Endometrial microvascular endothelial cells (primary cell): ENCODE data around the gene KCNG2. TPM values are rescaled to one million over a fixed set of nuclear protein-coding genes. Genes with fewer than 3 reads are reported as not detected.

ENCODE experiments used
- in situ Hi-C: cut with HindIII; loops from 2 replicates; pipeline ENCODE4 v1.10.0; 2017; ENCODE audit warnings: low sequenced_read_pairs, low pct_unique_long_range_greater_than_20kb; ENCODE audit errors: inconsistent ontology term
- total RNA-seq: library from RNA; depleted of rRNA; stranded (reverse); fragments of >200 nt; gene quantifications from one replicate; pipeline ENCODE4 v1.2.3, GENCODE V29; 2015; ENCODE audit errors: inconsistent ontology term

KCNG2 gene
- total RNA-seq, 1 donor from 2014 or later = not detected

- in situ Hi-C loops = no loop called here
These were observed 92.9 kb downstream of the KCNG2 start for GRCh38 chr18:79890674-79891073.

DNA sequence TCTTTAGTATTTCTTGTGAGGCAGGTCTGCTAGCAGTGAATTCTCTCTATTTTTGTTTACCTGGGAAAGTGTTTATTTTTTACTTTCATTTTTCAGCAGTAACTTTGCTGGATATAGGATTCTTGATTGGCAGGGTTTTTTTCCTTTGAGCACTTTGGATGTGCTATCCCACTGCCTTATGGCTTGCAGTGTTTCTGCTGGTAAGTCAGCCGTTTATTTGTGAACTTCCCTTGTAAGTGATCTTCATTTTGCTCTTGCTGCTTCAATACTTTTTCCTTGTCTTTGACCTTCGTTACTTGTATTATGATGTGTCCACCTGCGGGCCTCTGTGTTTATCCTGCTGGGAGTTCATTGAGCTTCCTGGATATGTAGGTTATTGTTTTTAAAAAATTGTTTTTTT, 99.0 kb downstream of the KCNG2 start:
- in situ Hi-C loops = no loop called here

- in situ Hi-C loops = no loop called here
These were observed 100.3 kb downstream of the KCNG2 start for GRCh38 chr18:79897940-79898625.

GRCh38 chr18:79898952-79899608, 101.3 kb downstream of the KCNG2 start:
- in situ Hi-C loops = no loop called here

DNA sequence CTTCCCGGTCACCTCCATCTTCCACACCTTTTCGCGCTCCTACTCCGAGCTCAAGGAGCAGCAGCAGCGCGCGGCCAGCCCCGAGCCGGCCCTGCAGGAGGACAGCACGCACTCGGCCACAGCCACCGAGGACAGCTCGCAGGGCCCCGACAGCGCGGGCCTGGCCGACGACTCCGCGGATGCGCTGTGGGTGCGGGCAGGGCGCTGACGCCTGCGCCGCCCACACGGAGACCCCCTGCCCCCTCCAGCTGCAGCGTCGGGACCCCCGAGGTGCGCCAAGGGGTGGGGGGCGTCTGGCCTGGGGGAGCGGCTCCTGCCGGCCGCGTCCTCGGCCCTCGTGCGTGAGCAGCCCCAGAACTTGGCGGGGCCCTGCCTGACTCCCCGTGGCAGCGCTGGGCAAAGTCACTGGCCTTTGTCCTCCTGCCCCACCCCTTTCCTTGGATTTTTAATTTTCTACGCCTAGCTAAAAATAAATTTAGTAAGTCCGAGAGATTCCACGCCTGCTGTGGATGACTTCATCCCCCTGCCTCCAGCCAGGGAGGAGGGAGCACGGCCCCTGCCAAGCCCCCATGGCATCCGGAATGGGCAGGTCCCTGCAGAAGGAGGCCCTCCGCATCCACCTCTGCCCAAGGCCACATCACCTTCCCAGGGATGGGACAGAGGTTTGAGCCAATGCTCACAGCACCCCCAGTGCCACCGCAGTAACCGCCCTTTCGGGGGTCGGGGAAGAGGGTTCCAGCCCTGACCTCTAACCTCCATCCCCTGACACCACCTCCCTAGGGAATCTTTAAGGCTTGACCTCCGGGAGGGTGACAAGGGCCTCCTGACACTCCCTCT, 102.1 kb downstream of the KCNG2 start:
- in situ Hi-C loops = no loop called here

DNA sequence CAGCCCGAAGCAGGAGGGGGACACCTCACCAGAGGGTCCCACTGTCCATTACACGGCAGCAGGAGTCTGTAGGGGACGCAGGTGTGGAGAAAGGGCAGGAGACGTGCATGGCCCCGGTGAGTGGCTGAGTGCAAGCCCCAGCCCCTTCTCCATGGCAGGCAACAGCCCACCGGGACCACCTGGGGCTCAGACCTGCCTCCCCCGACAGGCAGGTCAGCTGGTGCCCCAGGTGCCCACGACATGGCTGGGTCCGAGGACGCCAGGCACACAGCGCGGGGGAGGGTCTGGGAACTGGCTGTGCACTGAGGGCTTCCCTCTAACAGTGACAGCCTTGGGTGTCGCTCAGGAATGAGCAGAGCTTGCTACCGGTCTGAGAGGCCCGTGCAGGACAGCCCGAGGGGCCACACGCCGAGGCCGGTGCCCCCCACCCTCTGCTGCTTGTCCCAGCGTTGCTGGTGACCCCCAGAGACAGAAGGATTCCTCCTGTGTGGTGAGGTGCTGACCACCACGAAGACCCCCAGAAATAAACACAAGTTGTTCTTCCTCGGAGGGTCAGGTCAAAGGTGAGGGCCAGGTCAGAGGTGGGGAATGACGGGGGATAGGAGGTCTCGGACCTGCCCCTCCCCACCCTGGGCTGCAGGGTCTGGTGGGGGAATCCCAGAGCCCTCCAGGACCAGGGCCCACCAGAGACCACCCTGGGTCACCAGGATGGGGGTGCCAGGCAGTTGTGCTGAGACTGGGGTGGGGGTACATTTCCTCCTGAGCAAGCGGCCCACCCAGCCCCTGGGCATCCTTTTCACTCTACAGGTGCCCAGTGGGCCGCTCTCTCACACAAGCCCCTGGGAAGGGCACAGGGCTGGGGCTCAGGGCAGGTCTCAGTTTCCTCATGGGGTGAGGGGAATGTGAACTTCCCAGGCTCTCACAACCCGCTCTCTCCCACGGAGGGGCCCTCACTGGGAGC, 103.2 kb downstream of the KCNG2 start:
- in situ Hi-C loops = no loop called here

DNA sequence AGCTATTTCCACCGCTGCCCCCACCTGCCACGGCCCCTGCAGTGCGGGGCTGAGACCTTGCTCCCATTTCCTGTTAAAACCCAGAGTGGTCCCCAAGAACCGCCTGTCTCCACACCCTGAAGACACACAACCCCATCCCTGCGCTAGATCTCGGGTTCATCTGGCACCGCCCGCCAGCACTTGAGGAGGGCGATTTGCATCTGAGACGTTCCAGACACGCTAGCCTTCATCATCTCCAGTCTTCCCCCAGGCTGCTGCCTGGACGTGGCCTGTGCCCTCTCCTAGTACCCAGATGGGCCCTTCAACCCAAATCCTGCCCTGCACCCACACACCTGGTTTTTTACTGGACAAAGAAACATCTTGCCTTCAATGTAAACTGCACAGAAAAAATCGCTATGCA, 103.9 kb downstream of the KCNG2 start:
- in situ Hi-C loops = no loop called here

DNA sequence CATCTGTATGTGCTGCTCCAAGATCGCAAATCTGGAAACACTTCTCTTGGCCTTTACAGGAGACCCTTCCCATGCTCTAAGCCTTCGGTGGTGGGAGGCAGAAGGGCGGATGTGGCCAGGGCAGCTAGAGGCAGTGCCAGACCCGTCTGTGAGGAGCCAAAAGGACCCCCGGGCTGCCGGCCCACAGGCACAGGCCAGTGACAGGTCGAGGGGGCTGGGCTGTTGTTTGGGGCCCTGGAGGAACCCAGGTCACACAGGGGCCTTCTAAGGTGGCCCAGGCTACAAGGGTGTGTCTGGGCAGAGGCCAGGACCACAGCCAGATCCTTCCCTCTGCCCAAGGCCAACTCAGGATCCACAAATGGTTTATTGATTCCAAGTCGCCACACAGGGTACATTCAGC, 104.3 kb downstream of the KCNG2 start:
- in situ Hi-C loops = no loop called here

- in situ Hi-C loops = no loop called here
These were observed 104.9 kb downstream of the KCNG2 start for GRCh38 chr18:79902640-79903039.

GRCh38 chr18:79903071-79903635, 105.4 kb downstream of the KCNG2 start:
- in situ Hi-C loops = no loop called here

- in situ Hi-C loops = no loop called here
These were observed 106.1 kb downstream of the KCNG2 start for GRCh38 chr18:79903787-79904356.

DNA sequence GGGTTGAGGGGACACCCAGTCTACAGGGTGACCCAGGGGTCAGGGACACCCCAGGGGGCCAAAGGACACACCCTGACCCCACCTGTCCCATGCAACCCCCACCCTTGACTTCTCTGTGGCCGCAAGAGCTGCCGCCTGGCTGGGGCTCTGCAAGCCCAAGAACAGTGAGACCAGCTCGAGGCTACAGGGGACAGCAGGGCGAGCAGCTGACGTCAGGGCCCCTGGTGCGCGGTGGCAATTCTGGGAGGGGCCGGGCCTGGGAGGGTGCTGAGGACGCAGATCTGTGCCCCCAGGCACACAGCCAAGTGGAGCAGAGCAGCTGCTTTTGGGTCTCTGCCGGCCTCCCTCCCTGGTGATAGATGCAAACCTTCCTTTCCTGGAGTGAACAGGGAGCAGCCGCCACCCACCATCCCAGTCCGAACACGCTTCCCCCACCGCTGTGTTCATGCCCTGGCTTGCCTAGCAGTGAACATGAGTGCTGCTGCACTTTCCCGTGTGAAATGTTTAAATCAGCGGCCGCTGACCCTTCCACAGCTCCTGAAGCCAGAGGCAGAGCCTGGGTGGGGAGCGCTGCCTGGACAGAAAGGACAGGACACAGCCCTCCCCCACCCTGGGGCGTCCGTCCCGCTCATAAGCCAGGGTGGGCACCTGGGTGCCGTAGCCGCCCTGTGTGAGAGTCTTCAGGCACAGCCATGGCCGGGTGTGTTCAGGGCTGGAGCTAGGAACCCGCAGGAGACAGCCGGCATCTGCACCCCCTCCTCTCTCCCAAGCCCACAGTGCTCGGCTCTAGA, 106.8 kb downstream of the KCNG2 start:
- in situ Hi-C loops = no loop called here

DNA sequence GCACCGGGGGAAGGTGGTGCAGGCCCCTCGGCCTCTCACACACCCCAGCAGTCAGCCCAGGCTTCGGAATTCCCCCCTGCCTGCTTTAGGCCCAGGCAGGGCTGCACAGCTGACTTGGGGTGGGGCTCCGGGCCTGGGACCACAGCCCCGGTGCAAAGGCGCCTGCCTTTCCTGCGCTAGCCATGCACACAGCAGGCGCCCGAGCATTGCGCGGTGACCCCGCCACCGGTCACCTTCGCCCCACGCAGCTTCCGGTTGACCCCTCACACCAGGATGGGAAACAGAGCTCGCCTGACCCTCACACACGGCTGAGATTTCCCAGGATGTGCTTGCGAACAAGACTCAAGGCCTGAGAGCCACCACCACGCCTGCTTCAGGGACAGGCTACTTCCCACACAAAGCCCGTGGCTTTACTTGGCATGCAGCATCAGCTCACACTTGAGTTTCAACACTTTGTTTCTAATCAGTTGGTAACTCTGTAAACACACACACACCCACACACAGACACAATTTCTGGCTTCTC, 107.7 kb downstream of the KCNG2 start:
- in situ Hi-C loops = no loop called here

- in situ Hi-C loops = no loop called here
These were observed 108.3 kb downstream of the KCNG2 start for GRCh38 chr18:79905993-79906392.

DNA sequence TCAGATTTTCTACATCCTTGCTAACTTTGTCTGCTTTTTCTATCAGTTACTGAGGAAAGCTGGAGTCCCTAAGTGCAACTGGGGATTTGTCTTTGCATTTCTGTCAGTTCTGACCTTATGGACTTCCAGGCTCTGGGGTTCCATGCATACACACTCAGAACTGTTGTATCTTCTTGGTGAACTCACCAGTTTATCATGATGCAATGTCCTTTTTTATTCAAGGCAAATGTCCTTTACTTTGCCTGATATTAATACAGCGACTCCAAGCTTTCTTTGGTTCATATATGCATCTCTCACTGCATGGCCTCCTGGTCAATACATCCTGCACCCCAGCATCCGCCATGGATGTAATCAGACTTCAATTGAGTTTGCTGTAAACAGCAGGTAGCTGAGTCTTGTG, 109.0 kb downstream of the KCNG2 start:
- in situ Hi-C loops = no loop called here

GRCh38 chr18:79910563-79911343, 113.0 kb downstream of the KCNG2 start:
- in situ Hi-C loops = no loop called here
